GM21825 (cell line): ENCODE measurements around the gene HMG20B.
A peak's percentile ranks its signal among the peaks of the same experiment; 100 is the strongest.
"Not testable (repeated sequence)": the region's sequence is repeated elsewhere in the genome, so short reads cannot be mapped to it uniquely, and the experiment has no call there.

Source experiments
- ATAC-seq: cut with Tn5 transposase; IDR thresholded peaks from one replicate; pipeline ENCODE4 v1.9.1; 2021; ENCODE audit warnings: mild to moderate bottlenecking, moderate library complexity; ENCODE audit not compliant: unreplicated experiment

Gene HMG20B

GRCh38 chr19:3554254-3555083 is 18.3 kb upstream of the HMG20B start:
- ATAC-seq: no peak

GRCh38 chr19:3555653-3556422 is 16.9 kb upstream of the HMG20B start:
- ATAC-seq: no peak

- ATAC-seq: no peak
These were observed 16.2 kb upstream of the HMG20B start for GRCh38 chr19:3556423-3556977.

- ATAC-seq: peak; percentile 21
These were observed 15.7 kb upstream of the HMG20B start for GRCh38 chr19:3556978-3557460.

- peak; percentile 65 for ATAC-seq
These were observed 15.1 kb upstream of the HMG20B start, which contains the start of gene MFSD12 for GRCh38 chr19:3557461-3558248. Gene MFSD12, minus strand, starts transcription at chr19:3557586. Its CDS starts 183 bp downstream, at chr19:3557403.

- ATAC-seq: no peak
These were observed 8.8 kb upstream of the HMG20B start for GRCh38 chr19:3563709-3564524.

GRCh38 chr19:3565139-3565538 is 7.6 kb upstream of the HMG20B start:
- no peak for ATAC-seq

GRCh38 chr19:3570042-3570441 is 2.7 kb upstream of the HMG20B start:
- not testable (repeated sequence) for ATAC-seq

GRCh38 chr19:3570606-3571011 is 2.1 kb upstream of the HMG20B start:
- no peak for ATAC-seq

GRCh38 chr19:3572132-3572854 is 451 bp upstream of the HMG20B start:
- peak; percentile 82 for ATAC-seq

- peak; percentile 7 for ATAC-seq
These were observed 566 bp downstream of the HMG20B start for GRCh38 chr19:3573162-3573857.

GRCh38 chr19:3573858-3574637 is 1.3 kb downstream of the HMG20B start:
- ATAC-seq: no peak

GRCh38 chr19:3575260-3575741 is 2.6 kb downstream of the HMG20B start:
- no peak for ATAC-seq

GRCh38 chr19:3575949-3576673 is 3.4 kb downstream of the HMG20B start:
- no peak for ATAC-seq

GRCh38 chr19:3576696-3577443 is 4.1 kb downstream of the HMG20B start:
- ATAC-seq: no peak

GRCh38 chr19:3577723-3578344 is 5.1 kb downstream of the HMG20B start:
- no peak for ATAC-seq
